K562 (cell line): Measurements from ENCODE around the gene C16orf86. TPM values are rescaled to one million over a fixed set of nuclear protein-coding genes. Genes with fewer than 3 reads are reported as not detected.

ENCODE experiments used
- ATAC-seq: fragments of 200-7000 bp; cut with Tn5 transposase; 3 replicates; pipeline ENCODE4 v1.9.1; 2020; ENCODE audit warnings: moderate library complexity
- BruUV-seq: library from RNA; stranded (reverse); fragments of 400-500 nt; replicated peaks from 2 replicates; lab custom pipeline; 2021; lab: Mats Ljungman, UMichigan
- CTCF ChIA-PET: fragments of 300-600 bp; formaldehyde crosslinking; extraction: SDS; loops from one replicate; lab custom pipeline; 2021; ENCODE audit warnings: low intra/inter-chr PET ratio; lab: Yijun Ruan, JAX
- POLR2A ChIA-PET: fragments of 300-600, 350-650 bp; sonication (Branson Sonifier 250); formaldehyde crosslinking; extraction: SDS; loops from one replicate; lab custom pipeline; 2021; ENCODE audit warnings: antibody characterized with exemption, inconsistent platforms; lab: Yijun Ruan, JAX
- DNase-seq, 4 experiments: peaks; one replicate each; pipeline versions ENCODE4 v3.0.0 to v3.0.0-alpha.2; 2011 to 2018; ENCODE audit warnings: low spot score in 3 of 4, mixed read lengths in 3 of 4; ENCODE audit errors: extremely low read depth in 1 of 4
- FAIRE-seq: peaks from 2 replicates; lab custom pipeline; 2011; peaks lifted over from hg19 to GRCh38; lab: Jason Lieb, UNC
- H2AFZ ChIP-seq: 2 replicates; pipeline ENCODE4 v1.6.0; 2011; ENCODE audit warnings: low read depth, low read length, control low read depth, inconsistent platforms
- H3K27ac ChIP-seq: fragments of 200-600 bp; 3 replicates; pipeline ENCODE4 v1.8.0; 2011; ENCODE audit warnings: low read depth, mild to moderate bottlenecking, control low read depth, inconsistent platforms, low read length, moderate library complexity, mixed read lengths; ENCODE audit errors: extremely low read depth
- H3K27me3 ChIP-seq, 2 experiments: fragments of 300-600 bp in 1 of 2; 2 replicates in 1 of 2; 3 replicates in 1 of 2; pipeline versions ENCODE4 v1.6.0 to v1.8.0; 2011; ENCODE audit warnings: inconsistent platforms in 2 of 2, low read length in 2 of 2, mild to moderate bottlenecking in 1 of 2, mixed read lengths in 1 of 2, moderate library complexity in 1 of 2; ENCODE audit not compliant: control insufficient read depth in 2 of 2, insufficient read depth in 2 of 2
- H3K36me3 ChIP-seq: fragments of 300-600 bp; 3 replicates; pipeline ENCODE4 v1.8.0; 2011; ENCODE audit warnings: mild to moderate bottlenecking, low read length, inconsistent platforms; ENCODE audit not compliant: control insufficient read depth, insufficient read depth
- H3K4me1 ChIP-seq, 2 experiments: fragments of 200-600 bp in 1 of 2; replicated peaks in 1 of 2; 2 replicates in 1 of 2; 3 replicates in 1 of 2; pipeline versions ENCODE4 v1.5.1 to v1.8.0; 2011; ENCODE audit warnings: inconsistent platforms in 2 of 2, low read length in 2 of 2, mild to moderate bottlenecking in 1 of 2, mixed read lengths in 1 of 2, moderate library complexity in 1 of 2; ENCODE audit not compliant: control insufficient read depth in 2 of 2, insufficient read depth in 2 of 2
- H3K4me2 ChIP-seq: 2 replicates; pipeline ENCODE4 v1.6.1; 2011; ENCODE audit warnings: low read length, control low read depth, inconsistent platforms, mixed read lengths; ENCODE audit not compliant: insufficient read depth
- H3K4me3 ChIP-seq: fragments of 200-600 bp; sonication (generic), shearing (Covaris generic); 2 replicates; pipeline ENCODE4 v1.5.1; 2016; ENCODE audit warnings: control low read depth, inconsistent platforms
- H3K79me2 ChIP-seq: fragments of 200-600 bp; 3 replicates; pipeline ENCODE4 v1.8.0; 2011; ENCODE audit warnings: low read length, inconsistent platforms; ENCODE audit not compliant: control insufficient read depth, insufficient read depth
- H3K9ac ChIP-seq, 2 experiments: 2 replicates each; pipeline versions ENCODE4 v1.6.0 to v1.6.1; 2011; ENCODE audit warnings: low read depth in 2 of 2, low read length in 2 of 2, control low read depth in 1 of 2, inconsistent platforms in 1 of 2, mild to moderate bottlenecking in 1 of 2, mixed read lengths in 1 of 2; ENCODE audit not compliant: insufficient read depth in 1 of 2
- H3K9me1 ChIP-seq: one replicate; pipeline ENCODE4 v1.6.0; 2011; ENCODE audit warnings: inconsistent platforms, mild to moderate bottlenecking, low read length, moderate library complexity; ENCODE audit not compliant: control insufficient read depth, insufficient read depth
- H3K9me3 ChIP-seq: replicated peaks from 2 replicates; pipeline ENCODE4 v1.5.1; 2011; ENCODE audit warnings: low read depth, low read length, inconsistent platforms; ENCODE audit not compliant: control insufficient read depth, insufficient read depth
- H4K20me1 ChIP-seq: replicated peaks from 2 replicates; pipeline ENCODE4 v1.6.1; 2011; ENCODE audit warnings: low read length, inconsistent platforms, mixed read lengths; ENCODE audit not compliant: control insufficient read depth, insufficient read depth
- ATF2 ChIP-seq: sonication (generic); formaldehyde crosslinking; IDR thresholded peaks from 2 replicates; pipeline ENCODE4 v1.8.1; 2022; ENCODE audit warnings: missing genetic modification reagents
- CTCFL ChIP-seq: IDR thresholded peaks from 2 replicates; pipeline ENCODE4 v1.6.1; 2011; ENCODE audit warnings: borderline replicate concordance, low read depth, mild to moderate bottlenecking, moderate library complexity, low read length; ENCODE audit not compliant: insufficient read depth, poor library complexity, severe bottlenecking
- ESRRB ChIP-seq: fragments of 250-450 bp; sonication (Bioruptor Pico); IDR thresholded peaks from 2 replicates; pipeline ENCODE4 v1.5.0; 2020; ENCODE audit warnings: mild to moderate bottlenecking, moderate library complexity, borderline replicate concordance
- NCOA2 ChIP-seq, 2 experiments: fragments of 450-650 bp; IDR thresholded peaks; 2 replicates each; pipeline ENCODE4 v1.6.1; 2018; ENCODE audit warnings: mild to moderate bottlenecking in 2 of 2, moderate library complexity in 1 of 2; ENCODE audit not compliant: partially characterized antibody in 2 of 2
- NELFE ChIP-seq: IDR thresholded peaks from 2 replicates; pipeline ENCODE4 v1.6.1; 2011; ENCODE audit warnings: mild to moderate bottlenecking; ENCODE audit not compliant: insufficient read depth, insufficient read length
- NFRKB ChIP-seq: fragments of 450-650 bp; IDR thresholded peaks from 2 replicates; pipeline ENCODE4 v1.6.1; 2016; ENCODE audit warnings: low read depth
- NR3C1 ChIP-seq: sonication (generic); formaldehyde crosslinking; IDR thresholded peaks from 2 replicates; pipeline ENCODE4 v1.8.1; 2022; ENCODE audit warnings: missing genetic modification reagents
- PML ChIP-seq: IDR thresholded peaks from 2 replicates; pipeline ENCODE4 v1.6.1; 2012; ENCODE audit warnings: low read length, inconsistent platforms
- RCOR1 ChIP-seq, 2 experiments: IDR thresholded peaks; 2 replicates each; pipeline ENCODE4 v1.6.1; 2012; ENCODE audit warnings: low read depth in 2 of 2, low read length in 2 of 2, borderline replicate concordance in 1 of 2, improper control_type of control experiment in 1 of 2
- TAL1 ChIP-seq: fragments of 450-650 bp; IDR thresholded peaks from 2 replicates; pipeline ENCODE4 v1.6.1; 2016; ENCODE audit warnings: mild to moderate bottlenecking
- TFAM ChIP-seq: fragments of 250-450 bp; sonication (Bioruptor Pico); conservative IDR thresholded peaks from 2 replicates; pipeline ENCODE4 v1.5.0; 2021; ENCODE audit warnings: mild to moderate bottlenecking, moderate library complexity
- ZSCAN29 ChIP-seq: fragments of 450-650 bp; IDR thresholded peaks from 2 replicates; pipeline ENCODE4 v1.6.1; 2017
- WGBS: fragments of 100-300 bp; shearing (Covaris generic); methylation state at CpG from one replicate; pipeline ENCODE4 v1.1.6; 2016; ENCODE audit warnings: low coverage, mixed read lengths; ENCODE audit not compliant: insufficient coverage; ENCODE audit errors: missing lambda C conversion rate; 5-methylcytosine and 5-hydroxymethylcytosine counted together
- in situ Hi-C: fragments of 300-500 bp; cut with MboI; formaldehyde crosslinking; loops from 4 replicates; pipeline ENCODE4 v1.15.0; 2018; ENCODE audit warnings: inconsistent platforms, mixed read lengths
- intact Hi-C: fragments of 100-400 bp; cut with micrococcal nuclease; formaldehyde crosslinking; loops from 2 replicates; pipeline ENCODE4 v1.14.2; 2022
- polyA plus RNA-seq, 8 experiments: library from polyadenylated mRNA; depleted of rRNA in 4 of 8; stranded (reverse) in 5 of 8; unstranded in 3 of 8; fragments of >200 nt; fragmentation: Nextera tagmentation in 2 of 8; fragmentation: Illumina TruSeq in 1 of 8; extraction: Ambion mirVana in 2 of 8; extraction: Trizol in 1 of 8; gene quantifications; 2 replicates each; pipeline versions ENCODE4 v1.2.1 to v1.2.3, GENCODE V29; 2011 to 2014; ENCODE audit warnings: inconsistent platforms in 1 of 8, missing spikeins in 1 of 8
- total RNA-seq, 7 experiments: library from RNA; depleted of rRNA in 6 of 7; stranded (reverse); fragments of >200 nt in 6 of 7; fragmentation: Illumina TruSeq in 2 of 7; extraction: Trizol in 2 of 7; gene quantifications; 2 replicates each; pipeline versions ENCODE4 v1.2.1 to v1.2.3, GENCODE V29; 2011 to 2021; ENCODE audit warnings: low replicate concordance in 1 of 7
- TF ChIP-seq, protein P1 (sequence below): fragments of 250-450 bp; sonication (Bioruptor Pico); IDR thresholded peaks from 2 replicates; pipeline ENCODE4 v1.8.0; 2021; ENCODE audit warnings: borderline replicate concordance, mild to moderate bottlenecking, moderate library complexity; ENCODE audit not compliant: poor library complexity, severe bottlenecking

C16orf86 gene
- total and polyA plus RNA-seq, 9 of the 15 experiments (the other 6 are each of a cell fraction or from before 2014, with no cell fraction given), result 0.13 to 1.2 (median 0.27) TPM; not detected in 3

GRCh38 chr16:67651039-67651438 is 15.6 kb upstream of the C16orf86 start:
- Histone ChIP-seq H3K9me3 (no peaks in the 10 kb centered on the region), H3K36me3 (no peaks in the 10 kb centered on the region), H2AFZ (no peak overlapping the region), H3K9ac (no peak overlapping the region), H3K9me1 (no peaks in the 10 kb centered on the region), H3K79me2 (no peaks in the 10 kb centered on the region), H3K4me2 (no peak overlapping the region), H3K4me3 (no peak overlapping the region)
- BruUV-seq, result no TSS peak
- intact Hi-C loops, result no loop called here
- CTCF ChIA-PET, result no interaction called here
- WGBS, result 2% methylated on average over 7 of the region's 7 CpGs
- no peak for ATAC-seq
- in situ Hi-C loops, result no loop called here
- no peak for TF ChIP-seq RCOR1 (IDR thresholded peaks at IDR 0.05; ENCODE audit: borderline replicate concordance in 1 of 2, low read depth in 2 of 2, low read length in 2 of 2)
- no peak for TF ChIP-seq TAL1
- no peak for TF ChIP-seq ZSCAN29
- TF ChIP-seq, protein P1, sequence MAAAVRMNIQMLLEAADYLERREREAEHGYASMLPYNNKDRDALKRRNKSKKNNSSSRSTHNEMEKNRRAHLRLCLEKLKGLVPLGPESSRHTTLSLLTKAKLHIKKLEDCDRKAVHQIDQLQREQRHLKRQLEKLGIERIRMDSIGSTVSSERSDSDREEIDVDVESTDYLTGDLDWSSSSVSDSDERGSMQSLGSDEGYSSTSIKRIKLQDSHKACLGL, result no peak
- TF ChIP-seq ESRRB (CRISPR knock-in tag), result no peak
- no peak for TF ChIP-seq PML
- no peak for TF ChIP-seq NCOA2 (IDR thresholded peaks at IDR 0.05; ENCODE audit: partially characterized antibody in 2 of 2)
- no peak for TF ChIP-seq NFRKB
- TF ChIP-seq ATF2 (CRISPR knock-in tag), result no peak
- TF ChIP-seq CTCFL, result no peak
- TF ChIP-seq TFAM (CRISPR knock-in tag), result no peak
- no peak for TF ChIP-seq NELFE
- TF ChIP-seq NR3C1 (CRISPR knock-in tag), result no peak
- TF ChIP-seq, all 486 proteins: peak for 0
- Histone ChIP-seq H3K4me1 (peaks cover 0 to 62% of the 10 kb centered on the region in 2 experiments; a peak in 4 of 5 replicates), H3K27me3 (peaks cover 8 to 69% of the 10 kb centered on the region in 2 experiments; a peak in 4 of 5 replicates), H4K20me1 (peaks cover 13% of the 10 kb centered on the region; the same call in 1 of the 2 replicates), H3K27ac (no peak overlapping the region)
- DNase-seq, result no peak
- POLR2A ChIA-PET, result interaction anchor here (0.5 kb wide), 1 partner anchor 10 kb away, joined by 3 read pairs; the partner anchor contains the start of gene PARD6A
- no peak for FAIRE-seq
